Measurements from ENCODE around the gene FARP2. TPM values are rescaled to one million over a fixed set of nuclear protein-coding genes. Genes with fewer than 3 reads are reported as not detected.

FARP2 gene
- total and polyA plus RNA-seq, 4 donors = 5.8 to 30.9 (median 14.3) TPM

DNA sequence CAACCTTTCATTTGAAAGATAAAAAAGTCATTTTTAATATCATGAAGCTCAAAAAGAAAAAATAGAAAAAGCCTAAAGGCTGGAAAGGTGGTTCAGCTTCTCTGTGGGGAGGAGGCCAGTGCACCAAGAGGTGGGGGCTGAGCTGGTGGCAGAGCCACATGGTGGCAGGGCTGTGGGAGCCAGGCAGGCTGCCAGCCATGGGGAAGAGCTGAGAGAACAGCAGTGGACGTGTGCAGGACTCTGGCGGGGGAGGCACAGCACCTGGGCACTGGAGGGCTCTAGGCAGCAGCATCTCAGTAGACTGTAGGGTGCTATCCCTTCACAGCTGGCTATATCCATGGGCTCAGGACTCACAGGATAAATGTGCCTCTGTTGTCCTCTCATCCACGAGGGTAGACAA lies 104.5 kb downstream of the FARP2 start:
- Histone ChIP-seq H3K27ac (ENCODE audit: low read depth in 1 of 2, low read length in 2 of 2) (no peak overlapping the region), H3K27me3 (ENCODE audit: control insufficient read depth in 4 of 4, insufficient read depth in 4 of 4, low read length in 3 of 4) (no peaks in the 10 kb centered on the region), H3K4me1 (ENCODE audit: control insufficient read depth in 4 of 4, insufficient read depth in 4 of 4, low read length in 3 of 4) (no peaks in the 10 kb centered on the region), H3K4me3 (ENCODE audit: low read depth in 1 of 3, low read length in 3 of 3) (no peak overlapping the region), H3K36me3 (ENCODE audit: control insufficient read depth in 4 of 4, insufficient read depth in 3 of 4, low read depth in 1 of 4, low read length in 3 of 4) (peaks cover 0 to 10% (median 1%) of the 10 kb centered on the region in 4 donors), H3K9ac (ENCODE audit: low read depth in 1 of 2, low read length in 2 of 2) (no peak overlapping the region), H3K9me3 (ENCODE audit: control insufficient read depth in 4 of 4, low read length in 3 of 4) (no peaks in the 10 kb centered on the region)
- DNase-seq (ENCODE audit: low spot score) = no peak
- 92% methylated on average over 3 of the region's 3 CpGs for WGBS
- TF ChIP-seq SP1 (IDR thresholded peaks at IDR 0.05) (no peak), GABPA (IDR thresholded peaks at IDR 0.05 in 1 of 2, conservative IDR thresholded peaks at IDR 0.05 in 1 of 2) (no peak), REST (IDR thresholded peaks at IDR 0.05) (no peak), ZBTB33 (IDR thresholded peaks at IDR 0.05) (no peak), RXRA (IDR thresholded peaks at IDR 0.05) (no peak), FOXA1 (IDR thresholded peaks at IDR 0.05) (no peak), EGR1 (IDR thresholded peaks at IDR 0.05; ENCODE audit: low read depth in 2 of 2) (no peak), HNF4A (conservative IDR thresholded peaks at IDR 0.05) (no peak), FOXA2 (IDR thresholded peaks at IDR 0.05) (no peak)
- TF ChIP-seq, protein P1, sequence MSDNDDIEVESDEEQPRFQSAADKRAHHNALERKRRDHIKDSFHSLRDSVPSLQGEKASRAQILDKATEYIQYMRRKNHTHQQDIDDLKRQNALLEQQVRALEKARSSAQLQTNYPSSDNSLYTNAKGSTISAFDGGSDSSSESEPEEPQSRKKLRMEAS (IDR thresholded peaks at IDR 0.05) = no peak
- TF ChIP-seq, protein P2, sequence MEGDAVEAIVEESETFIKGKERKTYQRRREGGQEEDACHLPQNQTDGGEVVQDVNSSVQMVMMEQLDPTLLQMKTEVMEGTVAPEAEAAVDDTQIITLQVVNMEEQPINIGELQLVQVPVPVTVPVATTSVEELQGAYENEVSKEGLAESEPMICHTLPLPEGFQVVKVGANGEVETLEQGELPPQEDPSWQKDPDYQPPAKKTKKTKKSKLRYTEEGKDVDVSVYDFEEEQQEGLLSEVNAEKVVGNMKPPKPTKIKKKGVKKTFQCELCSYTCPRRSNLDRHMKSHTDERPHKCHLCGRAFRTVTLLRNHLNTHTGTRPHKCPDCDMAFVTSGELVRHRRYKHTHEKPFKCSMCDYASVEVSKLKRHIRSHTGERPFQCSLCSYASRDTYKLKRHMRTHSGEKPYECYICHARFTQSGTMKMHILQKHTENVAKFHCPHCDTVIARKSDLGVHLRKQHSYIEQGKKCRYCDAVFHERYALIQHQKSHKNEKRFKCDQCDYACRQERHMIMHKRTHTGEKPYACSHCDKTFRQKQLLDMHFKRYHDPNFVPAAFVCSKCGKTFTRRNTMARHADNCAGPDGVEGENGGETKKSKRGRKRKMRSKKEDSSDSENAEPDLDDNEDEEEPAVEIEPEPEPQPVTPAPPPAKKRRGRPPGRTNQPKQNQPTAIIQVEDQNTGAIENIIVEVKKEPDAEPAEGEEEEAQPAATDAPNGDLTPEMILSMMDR (IDR thresholded peaks at IDR 0.05; ENCODE audit: low read depth, low read length, missing input control) = no peak

DNA sequence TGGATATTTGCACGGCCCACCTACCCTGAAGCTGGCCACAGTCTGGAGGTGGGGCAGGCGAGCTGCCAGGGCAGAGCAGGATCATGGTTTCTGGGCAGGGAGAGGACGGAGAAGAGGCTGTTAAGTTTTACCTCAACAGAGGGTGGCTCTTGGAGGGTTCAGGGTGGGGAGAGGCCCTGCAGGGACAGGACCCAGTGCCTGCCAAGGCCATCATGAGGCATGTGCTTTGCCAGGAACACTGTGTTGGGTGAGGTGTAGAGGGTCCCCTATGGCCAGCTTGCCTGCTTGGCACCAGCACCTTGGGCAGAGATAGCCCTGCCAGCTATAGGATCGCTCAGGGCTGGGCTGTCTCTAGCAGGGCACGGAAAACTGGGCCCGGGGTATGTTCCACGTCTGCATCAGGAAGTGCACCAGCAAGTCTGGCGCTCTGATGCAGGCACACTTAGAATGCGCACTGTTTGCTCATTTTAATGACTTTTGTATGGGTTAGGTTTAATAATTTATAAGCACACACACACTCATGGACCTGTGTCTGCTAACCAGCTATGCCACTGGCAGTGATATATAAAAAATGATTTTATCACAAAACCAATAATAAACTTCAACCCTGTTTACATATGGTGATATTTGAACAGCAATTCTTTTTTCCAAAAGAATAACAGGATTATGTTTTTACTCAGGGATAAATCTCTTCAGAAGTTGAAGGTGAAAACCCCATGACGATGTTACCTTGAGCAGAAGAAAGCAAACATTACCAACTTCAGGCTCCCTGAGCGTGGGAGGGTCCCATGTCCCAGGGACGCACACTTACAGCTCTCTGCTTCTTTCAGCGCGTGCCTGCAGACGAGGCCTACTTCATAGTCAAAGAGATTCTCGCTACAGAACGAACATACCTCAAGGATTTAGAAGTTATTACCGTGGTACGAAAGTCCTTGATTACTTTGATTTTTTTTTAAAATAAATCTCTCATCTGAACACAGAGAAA lies 105.9 kb downstream of the FARP2 start:
- H3K36me3 ChIP-seq (ENCODE audit: control insufficient read depth in 4 of 4, insufficient read depth in 3 of 4, low read depth in 1 of 4, low read length in 3 of 4) = peaks cover 0 to 13% (median 1%) of the 10 kb centered on the region in 4 donors
- no peaks in the 10 kb centered on the region for H3K9me3 ChIP-seq (ENCODE audit: control insufficient read depth in 4 of 4, low read length in 3 of 4)
- no peak for TF ChIP-seq FOXA1 (IDR thresholded peaks at IDR 0.05)
- TF ChIP-seq RAD21 (IDR thresholded peaks at IDR 0.05) = no peak
- TF ChIP-seq, protein P2 (IDR thresholded peaks at IDR 0.05; ENCODE audit: low read depth, low read length, missing input control) = no peak
- TF ChIP-seq GABPA (IDR thresholded peaks at IDR 0.05 in 1 of 2, conservative IDR thresholded peaks at IDR 0.05 in 1 of 2) = no peak
- H3K27ac ChIP-seq (ENCODE audit: low read depth in 1 of 2, low read length in 2 of 2) = no peak overlapping the region
- 86% methylated on average over 19 of the region's 19 CpGs for WGBS
- H3K4me3 ChIP-seq (ENCODE audit: low read depth in 1 of 3, low read length in 3 of 3) = no peak overlapping the region
- no peaks in the 10 kb centered on the region for H3K4me1 ChIP-seq (ENCODE audit: control insufficient read depth in 4 of 4, insufficient read depth in 4 of 4, low read length in 3 of 4)
- H3K9ac ChIP-seq (ENCODE audit: low read depth in 1 of 2, low read length in 2 of 2) = no peak overlapping the region
- no peak for DNase-seq (ENCODE audit: low spot score)
- H3K27me3 ChIP-seq (ENCODE audit: control insufficient read depth in 4 of 4, insufficient read depth in 4 of 4, low read length in 3 of 4) = no peaks in the 10 kb centered on the region

Measured in liver (tissue), 9 donors.